MM.1S (cell line): ENCODE data around the gene ZPR1.

Experiments used
- DNase-seq: peaks from one replicate; pipeline ENCODE4 v3.0.0-alpha.2; 2015
- H2AFZ ChIP-seq: fragments of 300-600 bp; sonication (generic); 2 replicates; pipeline ENCODE4 v1.6.0; 2016; ENCODE audit warnings: antibody characterized with exemption, low read length
- H3F3A ChIP-seq: fragments of 300-600 bp; sonication (generic); 2 replicates; pipeline ENCODE4 v1.6.1; 2016; ENCODE audit warnings: mild to moderate bottlenecking, antibody characterized with exemption, low read length, moderate library complexity, mixed read lengths; ENCODE audit not compliant: insufficient read depth
- H3K27ac ChIP-seq: fragments of 300-600 bp; sonication (generic); 2 replicates; pipeline ENCODE4 v1.5.1; 2016; ENCODE audit warnings: mild to moderate bottlenecking, low read length
- H3K27me3 ChIP-seq: fragments of 300-600 bp; sonication (generic); replicated peaks from 2 replicates; pipeline ENCODE4 v1.6.0; 2016; ENCODE audit warnings: low read length; ENCODE audit not compliant: insufficient read depth
- H3K36me3 ChIP-seq: fragments of 300-600 bp; sonication (generic); replicated peaks from 2 replicates; pipeline ENCODE4 v1.6.1; 2016; ENCODE audit warnings: mild to moderate bottlenecking, low read length, mixed read lengths; ENCODE audit not compliant: insufficient read depth
- H3K4me1 ChIP-seq: fragments of 300-600 bp; sonication (generic); 2 replicates; pipeline ENCODE4 v1.6.1; 2016; ENCODE audit warnings: low read length, mixed read lengths
- H3K4me2 ChIP-seq: fragments of 300-600 bp; sonication (generic); 2 replicates; pipeline ENCODE4 v1.6.0; 2016; ENCODE audit warnings: low read depth, low read length
- H3K4me3 ChIP-seq: fragments of 300-600 bp; sonication (generic); 2 replicates; pipeline ENCODE4 v1.5.1; 2016; ENCODE audit warnings: low read length, mixed read lengths
- H3K79me2 ChIP-seq: fragments of 300-600 bp; sonication (generic); 2 replicates; pipeline ENCODE4 v1.6.1; 2016; ENCODE audit warnings: mixed run types, low read length, mixed read lengths
- H3K9ac ChIP-seq: fragments of 300-600 bp; sonication (generic); 2 replicates; pipeline ENCODE4 v1.6.1; 2016; ENCODE audit warnings: low read length, mixed read lengths
- H3K9me2 ChIP-seq: fragments of 300-600 bp; sonication (generic); replicated peaks from 2 replicates; pipeline ENCODE4 v1.6.1; 2016; ENCODE audit warnings: mild to moderate bottlenecking, low read length, mixed read lengths; ENCODE audit not compliant: insufficient read depth
- H3K9me3 ChIP-seq: fragments of 300-600 bp; sonication (generic); replicated peaks from 2 replicates; pipeline ENCODE4 v1.6.1; 2016; ENCODE audit warnings: mild to moderate bottlenecking, low read length, mixed read lengths; ENCODE audit not compliant: insufficient read depth
- H4K20me1 ChIP-seq: fragments of 300-600 bp; sonication (generic); 2 replicates; pipeline ENCODE4 v1.6.1; 2016; ENCODE audit warnings: mild to moderate bottlenecking, low read length, moderate library complexity, mixed read lengths; ENCODE audit not compliant: insufficient read depth
- EZH2 ChIP-seq: fragments of 300-600 bp; sonication (generic); optimal IDR thresholded peaks from 2 replicates; pipeline ENCODE3; 2017; ENCODE audit warnings: low read depth, mild to moderate bottlenecking, antibody characterized with exemption, low read length, mixed read lengths
- EZH2phosphoT487 ChIP-seq: fragments of 300-600 bp; sonication (generic); IDR thresholded peaks from 2 replicates; pipeline ENCODE4 v1.6.1; 2018; ENCODE audit warnings: antibody characterized with exemption, low read length
- TF ChIP-seq, protein P1 (sequence below): fragments of 300-600 bp; sonication (generic); IDR thresholded peaks from 2 replicates; pipeline ENCODE4 v1.5.1; 2016; ENCODE audit warnings: antibody characterized with exemption, low read length, mixed read lengths

ZPR1 gene

DNA sequence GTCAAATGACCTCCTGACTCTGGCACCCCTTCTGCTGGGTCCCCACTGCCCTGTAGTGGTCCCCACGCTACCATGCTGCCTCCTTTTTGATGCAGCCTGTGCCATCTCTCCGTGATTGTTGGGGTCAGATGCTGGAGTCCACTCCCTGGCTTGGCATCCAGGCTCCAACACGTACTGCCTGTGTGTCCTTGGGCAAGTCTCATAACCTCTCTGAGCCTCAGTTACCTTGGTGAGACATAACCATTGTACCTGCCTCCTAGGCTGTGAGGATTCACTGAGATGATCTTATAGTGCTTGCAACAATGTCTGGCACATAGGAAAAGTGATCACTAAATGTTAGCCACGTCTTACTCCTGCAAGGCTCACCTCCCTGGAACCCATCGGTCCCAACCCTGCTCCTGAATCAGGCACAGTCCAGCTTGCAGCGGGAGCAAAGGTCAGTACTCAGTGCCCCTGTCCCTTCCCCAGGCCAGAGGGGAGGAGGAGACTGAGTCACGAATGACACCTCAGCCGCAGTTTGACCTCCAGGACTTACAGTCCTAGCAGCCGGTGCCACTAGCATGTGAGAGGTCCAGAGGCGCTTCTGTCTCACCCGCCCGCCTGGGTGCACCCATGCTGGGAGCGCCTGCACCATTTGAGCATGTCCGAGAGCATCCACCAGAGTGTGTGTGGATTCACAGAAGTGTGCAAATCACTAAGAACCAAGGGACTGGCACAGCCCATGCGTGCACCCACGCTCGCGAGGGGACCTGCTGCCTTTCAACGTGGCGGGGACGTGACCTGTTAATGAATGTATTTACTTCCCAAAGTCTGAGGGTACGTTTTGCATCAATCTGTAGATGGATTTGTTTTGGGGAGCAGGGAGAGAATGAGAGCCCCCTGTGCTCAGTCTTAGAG is 38.3 kb upstream of the ZPR1 start:
- H2AFZ ChIP-seq, result no peak overlapping the region
- no peaks in the 10 kb centered on the region for H3K9me3 ChIP-seq
- TF ChIP-seq EZH2phosphoT487, result no peak
- no peak for TF ChIP-seq EZH2
- TF ChIP-seq, protein P1, sequence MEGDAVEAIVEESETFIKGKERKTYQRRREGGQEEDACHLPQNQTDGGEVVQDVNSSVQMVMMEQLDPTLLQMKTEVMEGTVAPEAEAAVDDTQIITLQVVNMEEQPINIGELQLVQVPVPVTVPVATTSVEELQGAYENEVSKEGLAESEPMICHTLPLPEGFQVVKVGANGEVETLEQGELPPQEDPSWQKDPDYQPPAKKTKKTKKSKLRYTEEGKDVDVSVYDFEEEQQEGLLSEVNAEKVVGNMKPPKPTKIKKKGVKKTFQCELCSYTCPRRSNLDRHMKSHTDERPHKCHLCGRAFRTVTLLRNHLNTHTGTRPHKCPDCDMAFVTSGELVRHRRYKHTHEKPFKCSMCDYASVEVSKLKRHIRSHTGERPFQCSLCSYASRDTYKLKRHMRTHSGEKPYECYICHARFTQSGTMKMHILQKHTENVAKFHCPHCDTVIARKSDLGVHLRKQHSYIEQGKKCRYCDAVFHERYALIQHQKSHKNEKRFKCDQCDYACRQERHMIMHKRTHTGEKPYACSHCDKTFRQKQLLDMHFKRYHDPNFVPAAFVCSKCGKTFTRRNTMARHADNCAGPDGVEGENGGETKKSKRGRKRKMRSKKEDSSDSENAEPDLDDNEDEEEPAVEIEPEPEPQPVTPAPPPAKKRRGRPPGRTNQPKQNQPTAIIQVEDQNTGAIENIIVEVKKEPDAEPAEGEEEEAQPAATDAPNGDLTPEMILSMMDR, result no peak
- H3K4me1 ChIP-seq, result no peaks in the 10 kb centered on the region
- H3K4me2 ChIP-seq, result no peak overlapping the region
- H3F3A ChIP-seq, result no peaks in the 10 kb centered on the region
- no peaks in the 10 kb centered on the region for H3K27me3 ChIP-seq
- H3K36me3 ChIP-seq, result no peaks in the 10 kb centered on the region
- H3K79me2 ChIP-seq, result no peaks in the 10 kb centered on the region
- H3K9ac ChIP-seq, result no peak overlapping the region
- H4K20me1 ChIP-seq, result no peaks in the 10 kb centered on the region
- no peak for DNase-seq
- H3K4me3 ChIP-seq, result no peak overlapping the region
- no peaks in the 10 kb centered on the region for H3K9me2 ChIP-seq
- no peak overlapping the region for H3K27ac ChIP-seq

DNA sequence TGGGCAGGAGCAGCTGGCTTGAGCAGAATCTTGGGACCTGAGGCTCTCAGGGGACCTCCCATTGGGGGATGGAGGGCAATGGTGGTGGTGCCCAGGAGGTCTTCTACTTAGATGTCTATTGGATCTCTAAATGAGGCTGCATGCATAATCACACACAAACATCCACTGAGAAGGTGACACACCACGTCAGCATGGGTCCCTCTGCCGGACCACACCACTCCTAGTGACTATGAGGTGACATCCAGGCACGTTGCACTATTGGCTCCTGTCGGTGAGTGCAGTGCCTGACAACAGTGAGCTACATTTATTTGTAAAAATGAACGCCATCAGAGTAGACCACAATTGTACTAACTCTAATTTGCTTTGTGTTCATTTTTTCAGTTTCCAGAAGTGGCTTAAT is 37.6 kb upstream of the ZPR1 start:
- Histone ChIP-seq H3K27ac (no peak overlapping the region), H3K9ac (no peak overlapping the region), H3K9me2 (no peaks in the 10 kb centered on the region), H3K36me3 (no peaks in the 10 kb centered on the region), H4K20me1 (no peaks in the 10 kb centered on the region), H3K9me3 (no peaks in the 10 kb centered on the region), H2AFZ (no peak overlapping the region), H3K27me3 (no peaks in the 10 kb centered on the region), H3K4me2 (no peak overlapping the region), H3K4me1 (no peaks in the 10 kb centered on the region), H3K79me2 (no peaks in the 10 kb centered on the region), H3K4me3 (no peak overlapping the region), H3F3A (no peaks in the 10 kb centered on the region)
- no peak for TF ChIP-seq EZH2phosphoT487
- TF ChIP-seq EZH2, result no peak
- TF ChIP-seq, protein P1, result no peak
- no peak for DNase-seq

DNA sequence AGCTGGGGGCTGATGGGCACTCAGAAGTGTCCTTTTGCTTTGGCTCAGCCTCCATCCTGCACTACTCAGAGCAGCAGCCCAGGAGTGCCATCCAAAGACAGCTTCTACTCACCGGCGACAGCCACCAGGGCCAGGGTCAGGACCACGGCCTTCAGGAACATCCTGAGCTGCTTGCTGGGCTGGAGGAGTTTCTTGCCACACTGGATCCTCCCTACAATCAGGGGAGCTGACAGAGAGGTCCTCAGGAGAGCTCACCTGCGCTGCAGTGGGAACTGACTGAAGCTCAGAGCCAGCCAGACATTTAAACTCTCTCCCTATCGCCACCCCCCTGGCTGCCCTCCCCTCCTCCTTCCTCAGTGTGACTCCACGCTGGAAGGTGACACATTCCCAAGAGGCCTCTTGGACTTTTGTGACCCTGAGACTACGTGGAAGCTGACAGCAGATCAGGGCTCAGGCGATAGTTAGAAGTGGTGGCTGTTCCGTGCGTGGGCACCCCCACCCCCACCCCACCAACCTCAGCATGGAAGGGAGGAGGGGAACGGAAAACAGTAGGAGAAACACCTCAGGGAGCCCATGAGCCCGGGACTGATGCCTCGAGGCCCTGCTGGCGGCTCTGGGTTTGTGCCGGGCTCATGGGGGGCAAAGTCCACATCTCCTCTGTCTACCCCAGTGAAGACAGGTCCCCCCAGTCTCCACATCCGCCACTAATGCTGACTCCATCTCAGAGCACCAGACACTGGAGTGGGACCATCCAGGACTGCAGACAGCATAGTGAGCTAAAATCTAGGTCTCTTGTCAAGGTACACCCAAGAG is 35.4 kb upstream of the ZPR1 start, which contains the start of gene APOA4:
TSS of gene APOA4 (minus strand) at position 274 of the 813 bp plus-strand sequence. CDS start at position 161, 113 bp downstream.
- H3K79me2 ChIP-seq, result no peaks in the 10 kb centered on the region
- H3K9me3 ChIP-seq, result no peaks in the 10 kb centered on the region
- H2AFZ ChIP-seq, result no peak within 1 kb of the TSS
- H4K20me1 ChIP-seq, result no peaks in the 10 kb centered on the region
- H3K9me2 ChIP-seq, result no peaks in the 10 kb centered on the region
- TF ChIP-seq EZH2phosphoT487, result no peak
- no peak for TF ChIP-seq EZH2
- TF ChIP-seq, protein P1, result no peak
- no peak within 1 kb of the TSS for H3K4me2 ChIP-seq
- no peaks in the 10 kb centered on the region for H3K27me3 ChIP-seq
- H3K27ac ChIP-seq, result no peak within 1 kb of the TSS
- no peak within 1 kb of the TSS for H3K4me3 ChIP-seq
- DNase-seq, result no peak
- no peak within 1 kb of the TSS for H3K9ac ChIP-seq
- no peaks in the 10 kb centered on the region for H3K4me1 ChIP-seq
- H3F3A ChIP-seq, result no peaks in the 10 kb centered on the region
- H3K36me3 ChIP-seq, result no peaks in the 10 kb centered on the region
